Measurements from ENCODE around the gene TMPRSS7.

The TMPRSS7 gene

DNA sequence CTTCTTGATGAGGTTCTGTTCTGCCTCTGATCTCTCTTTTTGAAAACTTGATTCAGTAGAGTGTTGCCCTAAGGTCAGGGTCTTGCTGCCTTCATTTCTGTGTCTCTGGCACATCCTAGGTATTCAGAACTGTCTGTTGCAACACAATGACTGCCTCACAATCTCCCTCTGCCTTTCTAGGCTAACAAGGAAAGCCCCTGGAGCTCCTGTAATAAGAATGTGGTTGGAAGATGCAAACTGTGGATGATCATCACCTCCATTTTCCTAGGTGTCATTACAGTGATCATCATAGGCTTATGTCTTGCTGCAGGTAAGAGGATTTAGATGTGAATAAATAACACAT lies 58.6 kb downstream of the TMPRSS7 start:
- H3F3A ChIP-seq (ENCODE audit: insufficient read depth), result no peaks in the 10 kb centered on the region
- H3K27ac ChIP-seq (ENCODE audit: low read depth, low read length), result no peak overlapping the region
- no peak overlapping the region for H3K4me3 ChIP-seq (ENCODE audit: insufficient read depth, low read length, poor library complexity, severe bottlenecking)
- H3K36me3 ChIP-seq (ENCODE audit: low read length), result 0 out of 2 replicates have a peak, but pooled peaks cover 2% of the 10 kb centered on the region
- no peaks in the 10 kb centered on the region for H3K27me3 ChIP-seq (ENCODE audit: low read length)
- TF ChIP-seq, protein P1, sequence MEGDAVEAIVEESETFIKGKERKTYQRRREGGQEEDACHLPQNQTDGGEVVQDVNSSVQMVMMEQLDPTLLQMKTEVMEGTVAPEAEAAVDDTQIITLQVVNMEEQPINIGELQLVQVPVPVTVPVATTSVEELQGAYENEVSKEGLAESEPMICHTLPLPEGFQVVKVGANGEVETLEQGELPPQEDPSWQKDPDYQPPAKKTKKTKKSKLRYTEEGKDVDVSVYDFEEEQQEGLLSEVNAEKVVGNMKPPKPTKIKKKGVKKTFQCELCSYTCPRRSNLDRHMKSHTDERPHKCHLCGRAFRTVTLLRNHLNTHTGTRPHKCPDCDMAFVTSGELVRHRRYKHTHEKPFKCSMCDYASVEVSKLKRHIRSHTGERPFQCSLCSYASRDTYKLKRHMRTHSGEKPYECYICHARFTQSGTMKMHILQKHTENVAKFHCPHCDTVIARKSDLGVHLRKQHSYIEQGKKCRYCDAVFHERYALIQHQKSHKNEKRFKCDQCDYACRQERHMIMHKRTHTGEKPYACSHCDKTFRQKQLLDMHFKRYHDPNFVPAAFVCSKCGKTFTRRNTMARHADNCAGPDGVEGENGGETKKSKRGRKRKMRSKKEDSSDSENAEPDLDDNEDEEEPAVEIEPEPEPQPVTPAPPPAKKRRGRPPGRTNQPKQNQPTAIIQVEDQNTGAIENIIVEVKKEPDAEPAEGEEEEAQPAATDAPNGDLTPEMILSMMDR (IDR thresholded peaks at IDR 0.05; ENCODE audit: insufficient read depth, low read length, poor library complexity, severe bottlenecking), result no peak
- TF ChIP-seq EZH2phosphoT487 (conservative IDR thresholded peaks at IDR 0.05; ENCODE audit: low read length), result no peak
- no peak overlapping the region for H3K4me2 ChIP-seq (ENCODE audit: low read depth, low read length, poor library complexity, severe bottlenecking)
- H3K79me2 ChIP-seq (ENCODE audit: insufficient read depth, low read length), result no peaks in the 10 kb centered on the region
- H3K9me2 ChIP-seq (replicated peaks; ENCODE audit: insufficient read depth, low read length), result no peaks in the 10 kb centered on the region
- no peak overlapping the region for H2AFZ ChIP-seq (ENCODE audit: low read depth, low read length, severe bottlenecking)
- no peaks in the 10 kb centered on the region for H3K9me3 ChIP-seq (ENCODE audit: insufficient read depth, low read length)
- H3K9ac ChIP-seq (ENCODE audit: low read length), result no peak overlapping the region
- H4K20me1 ChIP-seq (ENCODE audit: low read depth, low read length), result no peaks in the 10 kb centered on the region

DNA sequence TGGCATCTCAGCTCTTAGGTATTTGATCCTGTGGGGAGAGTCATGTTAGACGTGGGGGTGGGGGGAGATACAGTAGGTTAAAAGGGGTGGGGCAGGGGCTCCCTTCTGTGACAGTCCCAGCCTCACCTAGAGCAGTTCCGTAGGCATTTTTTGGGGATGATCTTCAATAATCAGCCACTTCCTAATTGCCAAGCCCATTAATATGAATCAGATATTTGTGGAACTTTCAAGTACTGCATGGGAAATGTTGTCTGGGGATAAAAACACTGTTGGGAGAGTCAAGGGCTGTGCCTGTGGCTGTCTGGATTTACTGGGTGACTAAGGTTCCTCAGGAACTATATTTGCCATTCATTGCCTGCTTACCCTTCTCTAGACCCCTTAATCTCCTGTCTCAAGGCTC lies 61.2 kb downstream of the TMPRSS7 start:
- no peaks in the 10 kb centered on the region for H3F3A ChIP-seq (ENCODE audit: insufficient read depth)
- TF ChIP-seq, protein P1 (IDR thresholded peaks at IDR 0.05; ENCODE audit: insufficient read depth, low read length, poor library complexity, severe bottlenecking), result no peak
- no peak for TF ChIP-seq EZH2phosphoT487 (conservative IDR thresholded peaks at IDR 0.05; ENCODE audit: low read length)
- no peak overlapping the region for H2AFZ ChIP-seq (ENCODE audit: low read depth, low read length, severe bottlenecking)

DNA sequence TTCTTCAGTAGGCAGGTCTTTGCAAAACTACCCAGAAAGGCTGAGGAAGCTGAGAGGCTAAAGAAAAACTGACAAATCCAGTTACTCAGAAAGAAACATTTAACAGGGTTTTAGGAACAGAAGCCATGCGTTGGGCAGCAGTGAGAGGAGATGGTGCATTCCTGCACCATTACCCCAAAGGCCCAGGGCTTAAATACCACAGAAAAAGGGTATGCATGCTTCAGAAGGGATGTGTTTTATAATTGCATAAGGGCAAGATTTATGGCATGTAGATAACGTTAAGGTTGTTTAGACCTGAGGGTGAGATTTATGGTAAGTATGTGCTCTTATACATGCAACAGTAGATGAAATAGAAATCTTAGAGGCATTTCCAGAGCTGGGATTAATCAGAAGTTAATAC lies 61.6 kb downstream of the TMPRSS7 start:
- no peaks in the 10 kb centered on the region for H3K27me3 ChIP-seq (ENCODE audit: low read length)
- H2AFZ ChIP-seq (ENCODE audit: low read depth, low read length, severe bottlenecking), result no peak overlapping the region
- no peak overlapping the region for H3K4me2 ChIP-seq (ENCODE audit: low read depth, low read length, poor library complexity, severe bottlenecking)
- no peak for TF ChIP-seq EZH2phosphoT487 (conservative IDR thresholded peaks at IDR 0.05; ENCODE audit: low read length)
- TF ChIP-seq, protein P1 (IDR thresholded peaks at IDR 0.05; ENCODE audit: insufficient read depth, low read length, poor library complexity, severe bottlenecking), result no peak
- no peaks in the 10 kb centered on the region for H3K9me2 ChIP-seq (replicated peaks; ENCODE audit: insufficient read depth, low read length)
- no peaks in the 10 kb centered on the region for H3K79me2 ChIP-seq (ENCODE audit: insufficient read depth, low read length)
- no peak overlapping the region for H3K9ac ChIP-seq (ENCODE audit: low read length)
- H3K27ac ChIP-seq (ENCODE audit: low read depth, low read length), result no peak overlapping the region
- H4K20me1 ChIP-seq (ENCODE audit: low read depth, low read length), result no peaks in the 10 kb centered on the region
- no peaks in the 10 kb centered on the region for H3K9me3 ChIP-seq (ENCODE audit: insufficient read depth, low read length)
- no peaks in the 10 kb centered on the region for H3F3A ChIP-seq (ENCODE audit: insufficient read depth)
- H3K4me3 ChIP-seq (ENCODE audit: insufficient read depth, low read length, poor library complexity, severe bottlenecking), result no peak overlapping the region
- 0 out of 2 replicates have a peak, but pooled peaks cover 2% of the 10 kb centered on the region for H3K36me3 ChIP-seq (ENCODE audit: low read length)

More for the DNA sequence above, 61.2 kb downstream of the TMPRSS7 start:
- no peaks in the 10 kb centered on the region for H3K9me3 ChIP-seq (ENCODE audit: insufficient read depth, low read length)
- H3K36me3 ChIP-seq (ENCODE audit: low read length), result 0 out of 2 replicates have a peak, but pooled peaks cover 2% of the 10 kb centered on the region
- H3K9ac ChIP-seq (ENCODE audit: low read length), result no peak overlapping the region
- H3K4me3 ChIP-seq (ENCODE audit: insufficient read depth, low read length, poor library complexity, severe bottlenecking), result no peak overlapping the region
- no peaks in the 10 kb centered on the region for H3K27me3 ChIP-seq (ENCODE audit: low read length)
- no peaks in the 10 kb centered on the region for H4K20me1 ChIP-seq (ENCODE audit: low read depth, low read length)
- no peaks in the 10 kb centered on the region for H3K9me2 ChIP-seq (replicated peaks; ENCODE audit: insufficient read depth, low read length)
- H3K27ac ChIP-seq (ENCODE audit: low read depth, low read length), result no peak overlapping the region
- no peak overlapping the region for H3K4me2 ChIP-seq (ENCODE audit: low read depth, low read length, poor library complexity, severe bottlenecking)
- no peaks in the 10 kb centered on the region for H3K79me2 ChIP-seq (ENCODE audit: insufficient read depth, low read length)

Data from SU-DHL-6 (cell line).